Hippocampal formation (tissue), 2 donors: Measurements from ENCODE around the gene GET4.
"Not testable (repeated sequence)": the region's sequence is repeated elsewhere in the genome, so short reads cannot be mapped to it uniquely, and the experiment has no call there.

ENCODE experiments used
- DNase-seq, 2 donors: peaks; one replicate each; lab custom pipeline; 2025; lab: John Stamatoyannopoulos, UW

GET4 gene

GRCh38 chr7:929311-929711, 53.0 kb downstream of the GET4 start:
- DNase-seq = peak; percentile 60 to 65

DNA sequence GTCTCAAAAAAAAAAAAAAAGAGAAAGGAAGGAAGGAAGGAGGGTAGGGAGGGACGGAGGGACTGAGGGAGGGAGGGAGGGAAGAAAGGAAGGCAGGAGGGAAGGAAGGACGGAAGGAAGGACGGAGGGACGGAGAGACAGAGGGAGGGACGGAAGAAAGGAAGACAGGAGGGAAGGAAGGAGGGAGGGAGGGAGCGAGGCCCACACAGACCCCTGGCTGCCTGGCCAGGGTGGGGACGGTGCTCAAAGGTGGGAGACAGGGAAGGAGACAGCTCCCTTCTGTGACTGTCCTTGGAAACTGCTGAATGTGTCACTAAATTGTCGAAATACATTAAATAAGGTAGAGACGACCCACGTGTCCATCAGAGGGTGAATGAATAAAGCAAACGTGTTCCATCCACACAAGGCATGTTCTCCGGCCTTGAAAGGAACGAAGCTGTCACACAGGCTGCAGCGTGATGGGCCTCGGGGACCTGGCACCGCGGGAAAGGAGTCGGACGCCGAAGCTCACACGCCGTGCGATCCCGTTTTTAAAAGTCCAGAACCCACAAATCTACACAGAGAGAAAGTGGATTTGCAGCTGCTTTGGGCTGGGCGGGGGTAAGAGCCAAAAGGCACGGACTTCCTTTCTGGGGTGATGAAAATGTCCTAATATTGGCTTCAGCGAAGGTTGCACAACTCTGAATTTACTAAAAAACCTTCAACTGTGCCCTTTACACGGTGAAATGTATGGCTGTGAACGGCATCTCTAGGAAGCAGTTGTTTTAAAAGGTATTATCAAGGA, 54.8 kb downstream of the GET4 start:
- no peak for DNase-seq

DNA sequence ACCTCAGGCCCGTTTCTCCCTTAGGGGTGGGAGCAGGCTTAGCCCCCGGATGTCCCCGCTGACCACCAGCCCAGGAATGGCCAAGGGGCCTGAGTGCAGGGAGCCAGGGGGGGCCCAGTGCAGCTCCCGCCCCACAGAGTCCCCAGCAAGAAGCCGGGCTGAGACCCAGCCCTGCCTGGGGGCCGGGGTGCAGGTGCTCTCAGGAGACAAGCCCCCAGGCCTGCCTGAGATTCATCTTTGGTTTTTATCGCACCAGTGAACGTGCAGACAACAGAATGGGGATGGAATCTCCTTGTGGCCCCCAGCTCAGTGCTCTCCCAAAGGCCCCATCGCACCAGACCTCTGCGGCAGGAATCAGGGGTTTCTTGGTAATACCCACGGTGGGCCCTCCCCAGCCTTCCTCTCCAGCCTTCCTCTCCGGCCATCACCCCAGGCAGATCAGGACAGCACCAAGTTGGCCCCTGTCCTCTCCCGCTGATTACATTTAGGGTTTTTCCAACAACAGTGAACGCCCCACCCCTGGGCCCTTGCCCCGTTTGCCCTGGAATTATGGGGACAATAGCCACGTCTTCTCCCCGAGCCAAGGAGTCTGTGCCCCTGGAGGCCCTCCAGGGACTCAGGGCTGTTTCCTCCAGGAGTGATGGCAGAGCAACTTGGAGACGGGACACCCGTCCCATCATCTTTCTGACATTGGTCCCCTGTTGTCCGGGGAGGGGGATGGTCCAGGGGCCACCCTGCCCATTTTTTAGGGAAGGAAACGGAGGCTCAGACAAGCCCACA, 55.7 kb downstream of the GET4 start:
- DNase-seq = no peak

DNA sequence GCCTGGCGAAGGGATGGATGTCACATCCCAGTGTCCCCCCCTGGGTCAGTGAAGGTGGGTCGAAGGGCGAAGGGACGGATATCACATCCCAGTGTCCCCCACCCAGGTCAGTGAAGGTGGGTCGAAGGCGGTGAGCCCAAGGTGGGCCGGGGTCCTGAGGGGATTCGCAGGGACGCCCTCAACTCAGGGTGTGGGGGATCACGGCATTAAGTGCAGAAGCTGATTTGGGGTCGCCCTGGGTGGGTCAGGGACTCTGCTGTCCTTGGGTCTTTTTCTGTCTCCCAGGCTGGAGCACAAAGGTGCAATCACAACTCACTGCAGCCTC, 56.3 kb downstream of the GET4 start:
- no peak for DNase-seq

GRCh38 chr7:934469-935163, 58.3 kb downstream of the GET4 start:
- no peak for DNase-seq

DNA sequence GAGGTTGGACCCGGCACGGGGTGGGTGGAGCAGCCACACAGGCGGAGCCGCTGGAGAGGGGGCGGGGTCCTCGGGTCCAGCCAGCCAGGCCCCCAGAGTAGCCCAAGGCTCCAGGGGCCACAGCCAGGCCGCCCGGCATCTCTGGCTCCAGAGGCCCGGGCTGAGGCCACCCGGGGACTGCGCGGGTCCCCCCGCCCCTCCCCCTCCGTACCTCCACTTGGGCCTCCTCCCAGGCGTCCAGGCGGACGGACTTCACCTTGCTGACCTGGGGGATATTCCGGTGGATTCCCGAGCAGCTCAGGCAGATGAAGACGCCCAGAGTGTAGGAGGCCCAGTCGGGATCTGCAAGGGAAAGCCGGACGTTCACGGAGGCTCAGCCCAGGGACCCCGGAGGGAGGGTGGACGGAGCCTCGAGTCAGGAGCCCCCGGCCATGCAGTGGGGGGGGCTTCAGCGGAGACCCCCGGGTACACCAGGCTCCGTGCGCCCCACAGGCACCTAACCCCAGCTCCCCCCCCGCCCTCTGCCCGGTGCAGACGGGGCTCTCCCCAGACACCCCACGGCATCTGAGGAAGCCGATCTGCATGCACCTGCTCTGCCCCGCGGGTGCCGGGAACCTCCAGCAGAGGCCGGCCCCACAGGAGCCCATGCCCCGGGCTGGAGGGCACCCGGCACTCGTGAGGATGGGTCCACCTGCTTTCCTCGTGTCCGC, 59.0 kb downstream of the GET4 start:
- DNase-seq = no peak

DNA sequence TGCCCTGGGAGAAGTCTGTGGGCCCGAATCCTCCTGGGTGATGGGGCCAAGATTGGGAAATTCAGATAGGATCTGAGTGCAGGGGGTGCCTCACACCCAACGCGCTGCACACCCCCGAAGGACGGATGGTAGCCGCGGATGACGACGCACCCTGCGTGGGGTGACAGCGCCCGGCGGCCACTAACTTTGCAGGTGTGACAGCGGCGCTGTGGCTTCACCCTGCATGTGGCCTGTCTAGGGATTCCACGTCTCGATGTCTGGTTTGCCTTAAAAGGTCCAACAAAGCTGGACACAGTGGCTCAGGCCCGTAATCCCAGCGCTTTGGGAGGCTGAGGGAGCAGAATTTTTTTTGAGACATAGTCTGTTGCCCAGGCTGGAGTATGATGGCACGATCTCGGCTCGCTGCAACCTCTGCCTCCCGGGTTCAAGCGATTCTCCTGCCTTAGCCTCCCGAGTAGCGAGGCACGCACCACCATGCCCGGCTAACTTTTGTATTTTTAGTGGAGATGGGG, 59.6 kb downstream of the GET4 start:
- no peak for DNase-seq

- DNase-seq = no peak
These were observed 60.2 kb downstream of the GET4 start for GRCh38 chr7:936386-937054.

DNA sequence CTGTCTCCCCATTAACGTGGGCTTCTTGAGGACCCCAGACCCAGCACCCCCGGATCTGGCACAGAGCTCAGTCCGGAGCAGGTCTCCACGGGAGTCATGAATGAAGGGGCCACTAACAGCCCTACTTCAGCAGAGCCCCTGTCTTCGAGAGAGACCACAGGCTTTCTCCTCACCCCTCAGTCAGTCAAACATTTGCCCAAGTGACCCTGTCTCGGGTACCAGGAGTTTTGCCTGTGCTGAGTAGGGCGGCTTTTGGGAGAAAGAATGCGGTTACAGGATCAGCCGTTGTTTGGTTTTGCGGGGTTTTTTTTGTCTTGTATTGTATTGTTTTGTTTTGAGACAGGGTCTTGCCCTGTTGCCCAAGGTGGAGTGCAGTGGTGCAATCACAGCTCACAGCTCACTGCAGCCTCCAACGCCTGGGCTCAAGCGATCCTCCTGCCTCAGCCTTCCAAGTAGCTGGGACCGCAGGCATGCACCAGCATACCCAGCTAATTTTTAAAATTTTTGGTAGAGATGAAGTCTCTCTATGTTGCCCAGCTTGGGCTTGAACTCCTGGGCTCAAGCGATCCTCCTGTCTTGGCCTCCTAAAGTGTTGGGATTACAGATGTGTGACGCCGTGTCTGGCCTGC, 61.6 kb downstream of the GET4 start:
- DNase-seq = no peak

GRCh38 chr7:938546-939185, 62.3 kb downstream of the GET4 start:
- DNase-seq = no peak

DNA sequence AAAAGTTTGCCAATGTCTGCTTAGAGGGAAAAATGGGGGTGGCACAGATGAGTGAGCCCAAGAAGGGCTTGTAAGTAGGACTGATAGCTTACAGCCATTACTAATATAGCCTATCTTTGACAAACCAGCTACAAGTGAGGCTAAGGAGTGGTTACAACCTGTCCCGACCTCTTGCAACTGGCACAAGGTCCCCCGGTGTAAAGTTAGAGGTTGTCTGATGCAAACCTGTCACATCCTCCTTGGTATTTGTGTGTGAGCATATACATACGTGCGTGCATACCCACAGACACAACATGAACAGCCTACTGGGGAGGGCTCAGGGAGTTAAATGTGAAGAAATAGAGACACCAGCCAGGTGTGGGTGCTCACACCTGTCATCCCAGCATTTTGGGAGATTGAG, 63.5 kb downstream of the GET4 start:
- DNase-seq = no peak

- no peak for DNase-seq
These were observed 64.5 kb downstream of the GET4 start for GRCh38 chr7:940599-941408.

- not testable (repeated sequence) for DNase-seq
These were observed 67.4 kb downstream of the GET4 start for GRCh38 chr7:943793-944192.

- DNase-seq = no peak
These were observed 68.4 kb downstream of the GET4 start for GRCh38 chr7:944744-945143.

GRCh38 chr7:945147-945555, 68.8 kb downstream of the GET4 start:
- no peak for DNase-seq

- DNase-seq = no peak
These were observed 69.4 kb downstream of the GET4 start for GRCh38 chr7:945556-946255.
